Fibroblast of gingiva (primary cell): ENCODE measurements around the gene RGS6.

Experiments used
- DNase-seq: peaks from one replicate; pipeline ENCODE4 v3.0.0-alpha.2; 2011; ENCODE audit warnings: low read depth

Gene RGS6

GRCh38 chr14:72499746-72500145, 567.5 kb downstream of the RGS6 start:
- no peak for DNase-seq

GRCh38 chr14:72500234-72500838, 568.1 kb downstream of the RGS6 start:
- no peak for DNase-seq

- no peak for DNase-seq
Measured at GRCh38 chr14:72501439-72501838, 569.2 kb downstream of the RGS6 start.

GRCh38 chr14:72503271-72503670, 571.0 kb downstream of the RGS6 start:
- no peak for DNase-seq

GRCh38 chr14:72503696-72504368, 571.6 kb downstream of the RGS6 start:
- DNase-seq = no peak

GRCh38 chr14:72510566-72510965, 578.3 kb downstream of the RGS6 start:
- DNase-seq = no peak

- DNase-seq = no peak
Measured at GRCh38 chr14:72512281-72512680, 580.1 kb downstream of the RGS6 start.

GRCh38 chr14:72512925-72513324, 580.7 kb downstream of the RGS6 start:
- DNase-seq = no peak

GRCh38 chr14:72513346-72513745, 581.1 kb downstream of the RGS6 start:
- DNase-seq = no peak

GRCh38 chr14:72513965-72514659, 581.9 kb downstream of the RGS6 start:
- peak; percentile 48 for DNase-seq

- DNase-seq = no peak
Measured at GRCh38 chr14:72514660-72515025, 582.4 kb downstream of the RGS6 start.

GRCh38 chr14:72515779-72516770, 583.8 kb downstream of the RGS6 start:
- no peak for DNase-seq

GRCh38 chr14:72516936-72517700, 584.9 kb downstream of the RGS6 start:
- DNase-seq = peak; percentile 85

GRCh38 chr14:72517736-72518135, 585.5 kb downstream of the RGS6 start:
- DNase-seq = peak; percentile 62

- DNase-seq = no peak
Measured at GRCh38 chr14:72518809-72519377, 586.7 kb downstream of the RGS6 start.

GRCh38 chr14:72519543-72519942, 587.3 kb downstream of the RGS6 start:
- no peak for DNase-seq

- DNase-seq = no peak
Measured at GRCh38 chr14:72521045-72521444, 588.8 kb downstream of the RGS6 start.

- DNase-seq = no peak
Measured at GRCh38 chr14:72521968-72522741, 589.9 kb downstream of the RGS6 start.

- no peak for DNase-seq
Measured at GRCh38 chr14:72522847-72523246, 590.6 kb downstream of the RGS6 start.
